GM23248 (cell line): ENCODE measurements around the gene ACTR5.

Experiments
- EZH2 ChIP-seq: fragments of 200-600 bp; sonication (generic); IDR thresholded peaks from 2 replicates; pipeline ENCODE4 v1.6.1; 2018; ENCODE audit warnings: antibody characterized with exemption, mild to moderate bottlenecking; ENCODE audit not compliant: insufficient read depth, poor library complexity, severe bottlenecking
- EZH2phosphoT487 ChIP-seq: fragments of 200-600 bp; sonication (generic); IDR thresholded peaks from 2 replicates; pipeline ENCODE4 v1.6.1; 2018; ENCODE audit warnings: antibody characterized with exemption, moderate library complexity, mild to moderate bottlenecking, low read depth; ENCODE audit not compliant: insufficient read depth

DNA sequence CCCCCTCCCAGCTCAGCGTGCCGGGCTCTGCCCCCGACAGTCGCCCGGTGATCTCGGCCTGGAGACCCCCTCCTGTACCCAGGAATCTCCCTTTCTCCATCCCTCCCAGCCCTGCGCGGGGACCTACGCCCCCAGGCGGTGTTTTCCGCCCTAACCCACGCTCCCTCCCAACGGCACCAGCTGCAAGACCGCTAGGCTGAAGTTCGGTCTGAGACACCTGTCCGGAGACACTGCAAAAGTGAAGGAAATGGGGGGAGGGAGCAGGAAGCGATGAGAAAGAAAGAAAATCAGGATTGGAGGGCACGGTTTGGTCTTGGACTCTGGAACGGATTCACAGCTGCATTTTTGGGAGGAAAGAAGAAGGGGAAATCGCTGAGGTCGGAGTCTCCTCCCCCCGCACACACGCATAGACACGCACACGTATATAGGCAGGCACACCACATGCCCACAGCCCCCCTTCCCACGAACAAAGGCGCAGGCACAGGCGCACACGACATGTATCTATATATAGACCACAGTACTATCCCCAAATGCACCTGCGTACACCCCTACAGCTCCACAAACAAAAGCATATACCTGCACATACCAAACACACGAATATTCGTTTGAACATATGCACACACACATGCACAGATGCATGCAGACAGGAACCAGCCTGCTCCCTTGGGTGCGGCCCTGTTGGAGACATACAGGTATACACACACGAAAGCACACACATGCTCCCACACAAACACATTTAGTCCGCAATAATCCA is 22.9 kb upstream of the ACTR5 start:
- peak; percentile 26 for TF ChIP-seq EZH2
- no peak for TF ChIP-seq EZH2phosphoT487
